GM18907 (cell line): ENCODE data around the gene SRPK1.
"Not testable (repeated sequence)": the region's sequence is repeated elsewhere in the genome, so short reads cannot be mapped to it uniquely, and the experiment has no call there.

Experiments
- ATAC-seq: cut with Tn5 transposase; IDR thresholded peaks from one replicate; pipeline ENCODE4 v1.9.1; 2021; ENCODE audit warnings: mild to moderate bottlenecking, moderate library complexity; ENCODE audit not compliant: unreplicated experiment

Gene SRPK1

GRCh38 chr6:35931873-35932272 is 11.0 kb upstream of the SRPK1 start:
- not testable (repeated sequence) for ATAC-seq

GRCh38 chr6:35931120-35931561 is 10.2 kb upstream of the SRPK1 start:
- no peak for ATAC-seq

- ATAC-seq = no peak
These were observed 8.7 kb upstream of the SRPK1 start for GRCh38 chr6:35929601-35930000.

GRCh38 chr6:35926509-35927215 is 5.8 kb upstream of the SRPK1 start:
- ATAC-seq = no peak

- no peak for ATAC-seq
These were observed 5.1 kb upstream of the SRPK1 start for GRCh38 chr6:35925961-35926360.

- ATAC-seq = no peak
These were observed 3.2 kb upstream of the SRPK1 start for GRCh38 chr6:35924146-35924545.

GRCh38 chr6:35922139-35922554 is 1.2 kb upstream of the SRPK1 start:
- ATAC-seq = no peak

- peak; percentile 36 for ATAC-seq
These were observed 809 bp downstream of the SRPK1 start for GRCh38 chr6:35919827-35920751.

GRCh38 chr6:35919085-35919826 is 1.6 kb downstream of the SRPK1 start:
- peak; percentile 6 for ATAC-seq

- not testable (repeated sequence) for ATAC-seq
These were observed 4.0 kb downstream of the SRPK1 start for GRCh38 chr6:35916893-35917292.

- no peak for ATAC-seq
These were observed 4.8 kb downstream of the SRPK1 start for GRCh38 chr6:35916056-35916455.

GRCh38 chr6:35914536-35914935 is 6.4 kb downstream of the SRPK1 start:
- ATAC-seq = no peak

- no peak for ATAC-seq
These were observed 8.8 kb downstream of the SRPK1 start for GRCh38 chr6:35911871-35912653.

GRCh38 chr6:35909571-35909970 is 11.3 kb downstream of the SRPK1 start:
- ATAC-seq = not testable (repeated sequence)

GRCh38 chr6:35908753-35909401 is 12.0 kb downstream of the SRPK1 start:
- not testable (repeated sequence) for ATAC-seq

- ATAC-seq = no peak
These were observed 13.1 kb downstream of the SRPK1 start for GRCh38 chr6:35907750-35908149.

GRCh38 chr6:35906499-35906846 is 14.4 kb downstream of the SRPK1 start:
- ATAC-seq = no peak

- ATAC-seq = no peak
These were observed 14.9 kb downstream of the SRPK1 start for GRCh38 chr6:35905841-35906498.

- ATAC-seq = no peak
These were observed 15.6 kb downstream of the SRPK1 start for GRCh38 chr6:35905141-35905785.
